HG03097 (cell line): Measurements from ENCODE around the gene UFD1.

Experiments
- ATAC-seq: cut with Tn5 transposase; IDR thresholded peaks from one replicate; pipeline ENCODE4 v1.9.1; 2021; ENCODE audit not compliant: unreplicated experiment, low FRiP score

The UFD1 gene

GRCh38 chr22:19402642-19403191 lies 76.3 kb downstream of the UFD1 start:
- ATAC-seq = no peak

- ATAC-seq = no peak
Observed at GRCh38 chr22:19401483-19401882, 77.5 kb downstream of the UFD1 start.

- no peak for ATAC-seq
Observed at GRCh38 chr22:19400881-19401280, 78.1 kb downstream of the UFD1 start.
